GM19193 (cell line): Measurements from ENCODE around the gene LPAR6.

Experiments used
- POLR2A ChIP-seq: IDR thresholded peaks from 4 replicates; pipeline ENCODE4 v1.6.1; 2011; ENCODE audit not compliant: insufficient read depth, insufficient read length; ENCODE audit errors: extremely low read depth

Gene LPAR6

GRCh38 chr13:48429036-48429435, 16.1 kb upstream of the LPAR6 start:
- TF ChIP-seq POLR2A: no peak

- no peak for TF ChIP-seq POLR2A
These were observed 13.1 kb upstream of the LPAR6 start for GRCh38 chr13:48426052-48426451.

GRCh38 chr13:48424212-48424611, 11.3 kb upstream of the LPAR6 start:
- TF ChIP-seq POLR2A: no peak

GRCh38 chr13:48415516-48415915, 2.6 kb upstream of the LPAR6 start:
- no peak for TF ChIP-seq POLR2A

- no peak for TF ChIP-seq POLR2A
These were observed 1.6 kb upstream of the LPAR6 start for GRCh38 chr13:48414501-48414900.

- TF ChIP-seq POLR2A: no peak
These were observed 927 bp downstream of the LPAR6 start for GRCh38 chr13:48411841-48412531.

GRCh38 chr13:48411147-48411794, 1.6 kb downstream of the LPAR6 start:
- TF ChIP-seq POLR2A: no peak

GRCh38 chr13:48410199-48410598, 2.7 kb downstream of the LPAR6 start:
- TF ChIP-seq POLR2A: no peak

- no peak for TF ChIP-seq POLR2A
These were observed 7.0 kb downstream of the LPAR6 start for GRCh38 chr13:48405875-48406274.

GRCh38 chr13:48404952-48405351, 8.0 kb downstream of the LPAR6 start:
- TF ChIP-seq POLR2A: no peak

- TF ChIP-seq POLR2A: no peak
These were observed 9.0 kb downstream of the LPAR6 start for GRCh38 chr13:48403913-48404312.

GRCh38 chr13:48403151-48403631, 9.7 kb downstream of the LPAR6 start:
- TF ChIP-seq POLR2A: no peak

- no peak for TF ChIP-seq POLR2A
These were observed 10.5 kb downstream of the LPAR6 start for GRCh38 chr13:48402325-48402932.

GRCh38 chr13:48401480-48401879, 11.4 kb downstream of the LPAR6 start:
- TF ChIP-seq POLR2A: no peak

GRCh38 chr13:48400850-48401291, 12.0 kb downstream of the LPAR6 start:
- no peak for TF ChIP-seq POLR2A
